Measurements from ENCODE around the gene WDR70.
"Not testable (repeated sequence)": the region's sequence is repeated elsewhere in the genome, so short reads cannot be mapped to it uniquely, and the experiment has no call there.

WDR70 gene

DNA sequence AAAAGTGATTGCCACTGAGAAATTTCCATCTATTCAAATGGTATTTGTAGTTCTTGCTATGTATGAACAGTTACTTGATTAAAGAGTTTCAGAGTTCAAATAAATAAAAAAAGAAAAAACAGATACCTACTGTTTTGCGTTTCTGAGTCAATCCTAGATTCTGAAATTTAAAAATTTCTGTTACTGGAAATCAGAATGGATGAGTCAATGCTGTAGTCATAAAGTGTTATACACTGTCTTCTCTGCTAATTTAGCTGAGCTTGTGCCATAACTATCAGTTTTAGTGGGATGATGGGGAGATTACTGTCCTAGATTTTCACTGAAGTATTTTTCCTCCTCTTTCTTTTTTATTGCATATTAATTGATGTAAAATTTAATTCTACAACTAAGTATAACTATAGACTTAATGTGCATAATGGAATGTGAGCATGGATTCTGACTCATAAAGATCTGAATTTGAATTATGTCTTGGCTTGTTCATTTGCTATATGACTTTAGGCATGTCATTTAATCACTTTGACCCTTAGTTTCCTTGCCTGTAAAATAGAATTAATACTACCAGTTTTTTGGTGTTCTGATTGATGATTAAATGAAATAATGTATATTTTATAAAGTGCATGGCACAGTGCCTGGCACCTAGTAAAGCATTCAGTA lies 75.4 kb downstream of the WDR70 start:
- not testable (repeated sequence) for DNase-seq

DNA sequence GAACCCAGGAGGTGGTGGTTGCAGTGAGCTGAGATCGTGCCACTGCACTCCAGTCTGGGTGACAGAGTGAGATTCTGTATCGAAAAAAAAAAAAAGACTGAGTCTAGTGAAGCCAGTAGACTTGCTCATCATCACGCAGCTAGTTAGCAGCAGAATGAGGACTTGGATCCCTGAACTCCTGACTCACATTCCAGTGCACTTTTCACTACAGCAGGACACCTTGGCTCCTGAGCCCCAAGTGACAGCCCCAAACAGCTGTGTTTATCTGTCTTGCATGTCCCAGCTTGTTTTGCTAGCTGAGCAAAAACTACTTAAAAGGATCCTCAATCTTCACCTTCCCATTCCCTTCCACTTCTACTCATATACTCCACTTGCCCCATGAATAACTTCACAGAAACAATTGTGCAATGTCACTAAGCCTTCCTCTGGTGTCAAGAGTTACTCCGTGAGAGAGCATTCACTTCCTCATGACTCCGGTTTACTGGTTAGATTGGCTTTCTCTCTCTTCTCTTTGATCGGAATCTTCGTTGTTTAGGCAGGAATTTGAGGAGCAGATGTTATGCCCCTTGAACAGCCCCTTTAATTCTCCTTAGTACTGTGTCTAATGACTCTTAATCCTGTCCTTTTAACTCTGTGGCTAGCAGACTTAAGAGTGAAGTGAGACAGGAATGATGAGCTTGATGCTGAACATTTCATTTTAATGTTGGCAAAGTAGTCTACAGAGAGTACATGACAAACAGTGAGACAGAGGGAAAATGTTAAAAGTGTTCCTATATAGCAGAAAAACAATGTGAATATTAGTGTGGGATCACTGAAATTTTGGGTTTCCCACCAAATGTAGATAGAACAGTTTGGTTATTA lies 84.3 kb downstream of the WDR70 start:
- not testable (repeated sequence) for DNase-seq

- DNase-seq, result not testable (repeated sequence)
Observed at GRCh38 chr5:37464581-37464980, 85.5 kb downstream of the WDR70 start.

DNA sequence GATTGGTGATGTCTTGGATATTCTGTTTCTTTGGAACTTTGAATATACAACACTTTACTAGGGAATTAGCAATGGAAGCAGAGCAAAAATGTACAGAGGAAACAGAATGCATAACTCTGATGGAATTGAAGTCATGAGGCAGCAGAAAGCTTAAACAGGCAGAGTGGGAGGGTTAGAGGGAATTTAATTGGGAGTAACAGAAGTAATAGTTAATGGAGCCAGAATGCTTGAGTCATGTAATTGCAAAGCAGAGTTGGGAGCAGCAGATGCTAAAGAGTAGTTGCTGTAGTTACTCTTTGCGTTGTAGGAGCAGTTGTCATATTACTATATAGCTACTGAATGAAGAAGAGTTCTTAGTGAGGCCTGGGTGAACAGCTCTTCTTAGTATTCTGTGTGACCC lies 90.3 kb downstream of the WDR70 start:
- DNase-seq, result not testable (repeated sequence)

GRCh38 chr5:37471666-37472197 lies 92.6 kb downstream of the WDR70 start:
- no peak for DNase-seq

DNA sequence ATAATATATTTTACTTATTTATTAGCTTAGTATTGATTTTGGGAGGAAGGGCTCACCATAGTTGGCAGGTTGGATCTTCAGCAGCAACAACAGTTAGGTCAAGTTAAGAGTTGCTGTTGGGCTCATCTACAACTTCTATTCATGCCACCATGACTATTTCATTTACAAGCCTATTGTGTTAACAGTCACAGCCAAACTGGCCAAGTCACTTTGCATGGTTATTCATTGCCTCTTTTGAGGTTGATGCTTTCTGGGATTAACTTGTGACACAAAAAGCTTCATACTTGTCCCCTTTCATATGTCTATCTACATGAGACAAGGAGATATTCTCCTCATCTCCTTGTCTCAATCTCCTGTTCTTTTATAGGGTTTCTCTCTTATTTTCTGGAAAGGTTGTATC lies 98.3 kb downstream of the WDR70 start:
- DNase-seq, result no peak

DNA sequence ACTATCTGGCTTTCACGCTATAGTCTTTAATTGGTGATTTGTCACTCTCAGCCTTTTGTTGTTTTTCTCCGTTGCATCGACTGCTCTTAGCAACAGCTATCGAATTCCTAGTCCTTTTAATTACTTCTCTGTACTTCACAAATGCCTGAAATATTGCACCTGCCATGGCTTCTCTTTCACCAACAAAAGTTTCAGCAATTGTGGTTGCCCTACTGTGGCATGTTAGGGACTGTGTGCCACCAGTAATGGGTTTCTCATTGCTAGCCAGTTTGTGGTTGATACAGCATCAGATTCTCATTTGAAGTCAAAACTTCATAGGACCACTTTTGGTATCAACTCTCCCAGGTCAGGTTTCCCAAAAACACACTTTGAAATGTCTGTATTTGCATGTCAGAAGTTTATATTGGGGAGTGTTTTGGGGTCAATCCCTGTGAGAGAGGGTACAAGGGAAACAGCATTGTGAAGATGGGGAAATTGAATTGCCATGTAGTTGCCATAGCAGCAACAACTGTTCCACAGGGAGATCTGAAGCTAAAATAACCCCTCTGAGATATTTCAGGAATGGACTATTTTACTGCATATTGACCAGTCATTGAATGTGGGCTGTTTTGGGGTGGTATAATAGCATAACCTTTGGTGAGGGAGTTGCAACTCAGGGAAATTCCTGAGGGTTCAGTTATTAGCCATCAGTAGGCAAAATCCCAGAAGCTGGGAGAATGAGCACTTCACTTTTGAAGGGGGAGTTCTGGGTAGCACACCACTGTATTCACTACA lies 99.2 kb downstream of the WDR70 start:
- no peak for DNase-seq

GRCh38 chr5:37481395-37481794 lies 102.3 kb downstream of the WDR70 start:
- DNase-seq, result not testable (repeated sequence)

- no peak for DNase-seq
Observed at GRCh38 chr5:37490120-37490810, 111.1 kb downstream of the WDR70 start.

DNA sequence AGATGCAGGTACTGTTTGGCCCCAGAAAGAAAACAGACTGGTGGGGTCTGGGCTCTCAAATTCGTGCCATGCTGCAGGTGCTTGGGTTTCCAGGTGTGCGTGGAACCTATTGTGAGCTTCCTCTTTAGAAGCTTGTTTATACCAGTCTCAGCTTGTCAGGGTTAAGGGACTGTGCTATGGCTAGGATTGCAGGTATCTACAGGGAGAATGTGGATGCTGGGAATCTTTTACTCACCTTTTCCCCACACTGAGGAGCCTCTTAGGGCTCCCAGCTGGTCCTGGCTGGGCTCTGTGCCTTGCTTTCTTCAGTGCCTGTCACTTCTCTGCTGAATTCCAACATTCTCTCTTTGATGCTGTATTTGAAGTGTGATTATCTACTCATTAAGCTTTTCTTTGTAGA lies 111.8 kb downstream of the WDR70 start:
- no peak for DNase-seq

DNA sequence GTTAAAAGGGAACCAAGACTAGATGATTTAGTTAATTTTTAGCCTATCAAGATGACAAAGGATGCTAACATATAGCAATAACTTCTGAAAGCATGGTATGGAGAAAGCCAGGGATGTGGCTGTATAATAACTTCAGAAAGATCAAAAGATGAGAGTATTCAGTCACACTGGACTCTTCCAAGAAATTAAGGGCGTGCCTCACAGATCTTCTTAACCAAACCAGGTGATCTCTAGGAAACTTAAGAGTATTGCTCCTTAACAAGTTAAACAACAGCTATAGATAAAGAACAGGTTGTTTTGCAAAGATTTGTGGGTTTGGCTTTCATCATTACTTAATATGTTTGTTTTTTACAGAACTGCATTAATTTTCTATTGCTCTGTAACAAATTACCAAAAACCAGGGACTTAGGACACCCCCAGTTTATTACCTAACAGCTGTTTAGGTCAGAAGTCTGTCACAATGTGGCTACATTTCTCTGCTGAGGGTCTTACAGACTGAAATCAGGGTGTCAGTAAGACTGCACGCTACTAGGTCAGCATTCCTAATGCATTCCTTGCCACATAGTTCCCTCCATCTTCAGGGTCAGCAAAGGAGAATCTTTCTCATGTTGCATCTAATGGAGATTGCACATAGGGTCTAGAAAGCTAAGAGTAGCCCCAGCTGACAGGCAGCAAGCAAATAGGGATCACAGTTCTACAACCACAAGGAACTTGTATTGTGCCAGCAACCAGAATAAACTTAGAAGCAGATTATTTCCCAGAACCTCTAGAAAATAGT lies 113.8 kb downstream of the WDR70 start:
- no peak for DNase-seq

GRCh38 chr5:37494756-37495155 lies 115.6 kb downstream of the WDR70 start:
- DNase-seq, result no peak

- no peak for DNase-seq
Observed at GRCh38 chr5:37495210-37495609, 116.1 kb downstream of the WDR70 start.

- DNase-seq, result no peak
Observed at GRCh38 chr5:37495668-37496347, 116.7 kb downstream of the WDR70 start.

DNA sequence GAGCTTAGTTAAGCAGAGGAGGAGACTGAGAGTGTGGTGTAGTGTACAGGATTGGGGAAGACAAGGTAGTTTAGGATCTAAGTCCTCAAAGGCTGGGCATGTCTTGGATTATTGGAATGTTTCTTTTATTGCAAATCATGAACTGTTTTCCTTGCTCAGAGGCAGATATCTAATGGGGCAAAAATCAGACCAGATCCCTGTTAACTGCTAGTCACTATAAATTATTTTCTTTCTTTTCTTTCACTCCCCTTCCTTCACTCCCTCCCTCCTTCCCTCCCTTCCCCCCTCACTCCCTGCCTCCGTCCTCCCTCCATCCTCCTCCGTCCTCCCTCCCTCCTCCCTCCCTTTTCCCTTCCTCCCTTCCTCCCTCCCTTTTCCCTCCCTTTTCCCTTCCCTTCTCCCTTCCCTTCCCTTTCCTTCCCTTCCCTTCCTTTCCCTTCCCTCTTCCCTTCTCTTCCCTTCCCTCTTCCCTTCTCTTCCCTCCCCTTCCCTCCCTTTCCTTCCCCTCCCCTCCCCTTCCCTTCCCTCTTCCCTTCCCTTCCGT lies 117.9 kb downstream of the WDR70 start:
- no peak for DNase-seq

GRCh38 chr5:37501152-37501551 lies 122.0 kb downstream of the WDR70 start:
- DNase-seq, result no peak

- no peak for DNase-seq
Observed at GRCh38 chr5:37506241-37506640, 127.1 kb downstream of the WDR70 start.

- DNase-seq, result no peak
Observed at GRCh38 chr5:37506722-37507121, 127.6 kb downstream of the WDR70 start.

DNA sequence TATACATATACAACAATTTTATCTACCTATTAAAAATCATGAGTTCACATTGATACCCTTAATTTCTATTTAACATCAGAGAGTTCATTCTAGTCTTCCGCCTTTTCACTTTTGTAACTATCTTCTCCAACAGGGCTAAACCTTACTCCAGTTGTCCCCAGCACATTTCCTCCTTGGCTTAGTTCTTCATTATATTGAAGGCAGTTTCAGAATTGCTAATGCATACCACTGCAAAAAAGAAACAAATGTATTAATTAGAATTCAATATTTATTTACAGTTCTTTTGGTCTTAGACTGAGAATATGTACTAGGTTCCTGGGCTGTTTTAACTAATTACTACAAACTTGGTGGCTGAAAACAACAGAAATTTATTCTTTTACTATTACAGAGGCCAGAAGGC lies 132.5 kb downstream of the WDR70 start:
- no peak for DNase-seq

- DNase-seq, result no peak
Observed at GRCh38 chr5:37514946-37515345, 135.8 kb downstream of the WDR70 start.

GRCh38 chr5:37517686-37518085 lies 138.6 kb downstream of the WDR70 start:
- DNase-seq, result no peak

Measured in CD4-positive, alpha-beta T cell treated with Interleukin-4 for 4 hours (primary cell).